HG03045 (cell line): ENCODE measurements around the gene PTPN13.
A peak's percentile ranks its signal among the peaks of the same experiment; 100 is the strongest.

Experiments used
- ATAC-seq: cut with Tn5 transposase; IDR thresholded peaks from one replicate; pipeline ENCODE4 v1.9.1; 2021; ENCODE audit warnings: mild to moderate bottlenecking, moderate library complexity; ENCODE audit not compliant: unreplicated experiment

PTPN13 gene

GRCh38 chr4:86592553-86593249, 1.4 kb upstream of the PTPN13 start:
- no peak for ATAC-seq

- ATAC-seq, result peak; percentile 35
Measured at GRCh38 chr4:86594559-86595425, 677 bp downstream of the PTPN13 start.

- ATAC-seq, result no peak
Measured at GRCh38 chr4:86595426-86595805, 1.3 kb downstream of the PTPN13 start.

GRCh38 chr4:86596807-86597206, 2.7 kb downstream of the PTPN13 start:
- no peak for ATAC-seq

GRCh38 chr4:86600007-86600653, 6.0 kb downstream of the PTPN13 start:
- no peak for ATAC-seq

GRCh38 chr4:86603311-86603885, 9.3 kb downstream of the PTPN13 start:
- ATAC-seq, result no peak

GRCh38 chr4:86606809-86607208, 12.7 kb downstream of the PTPN13 start:
- no peak for ATAC-seq

GRCh38 chr4:86608757-86609375, 14.8 kb downstream of the PTPN13 start:
- no peak for ATAC-seq

GRCh38 chr4:86611757-86612156, 17.6 kb downstream of the PTPN13 start:
- no peak for ATAC-seq

- ATAC-seq, result no peak
Measured at GRCh38 chr4:86613734-86614133, 19.6 kb downstream of the PTPN13 start.

GRCh38 chr4:86614865-86615264, 20.8 kb downstream of the PTPN13 start:
- no peak for ATAC-seq

GRCh38 chr4:86615501-86615900, 21.4 kb downstream of the PTPN13 start:
- ATAC-seq, result no peak

- no peak for ATAC-seq
Measured at GRCh38 chr4:86619656-86620055, 25.5 kb downstream of the PTPN13 start.

- no peak for ATAC-seq
Measured at GRCh38 chr4:86621435-86621834, 27.3 kb downstream of the PTPN13 start.

- no peak for ATAC-seq
Measured at GRCh38 chr4:86626066-86626465, 32.0 kb downstream of the PTPN13 start.

GRCh38 chr4:86627462-86628135, 33.5 kb downstream of the PTPN13 start:
- no peak for ATAC-seq

GRCh38 chr4:86630629-86631028, 36.5 kb downstream of the PTPN13 start:
- no peak for ATAC-seq

- ATAC-seq, result no peak
Measured at GRCh38 chr4:86631166-86631565, 37.1 kb downstream of the PTPN13 start.

- no peak for ATAC-seq
Measured at GRCh38 chr4:86633854-86634253, 39.7 kb downstream of the PTPN13 start.

- ATAC-seq, result no peak
Measured at GRCh38 chr4:86640469-86640868, 46.4 kb downstream of the PTPN13 start.
